Transverse colon (tissue), 4 donors: ENCODE results near the gene ILDR1. TPM values are rescaled to one million over a fixed set of nuclear protein-coding genes. Genes with fewer than 3 reads are reported as not detected.

Experiments
- DNase-seq: peaks from one replicate; pipeline ENCODE4 v3.0.0-alpha.2; 2019
- H3K27ac ChIP-seq, 4 donors: fragments of 200-600 bp; sonication (generic); 2 replicates each; pipeline ENCODE4 v1.5.1; 2016 to 2018; ENCODE audit warnings: inconsistent platforms in 4 of 4
- H3K27me3 ChIP-seq: fragments of 200-600 bp; sonication (generic); 2 replicates; pipeline ENCODE4 v1.5.1; 2017; ENCODE audit warnings: inconsistent platforms
- H3K36me3 ChIP-seq, 4 donors: fragments of 200-600 bp; sonication (generic); 2 replicates each; pipeline ENCODE4 v1.5.1; 2017 to 2019; ENCODE audit warnings: inconsistent platforms in 4 of 4
- H3K4me1 ChIP-seq, 4 donors: fragments of 200-600 bp; sonication (generic); 2 replicates each; pipeline ENCODE4 v1.5.1; 2017 to 2020; ENCODE audit warnings: inconsistent platforms in 4 of 4
- H3K4me3 ChIP-seq, 4 donors: fragments of 200-600 bp; sonication (generic); 1 replicate in 1 of 4; 2 replicates in 3 of 4; pipeline versions ENCODE4 v1.5.1 to v1.6.1; 2017 to 2019; ENCODE audit warnings: inconsistent platforms in 4 of 4
- H3K9me3 ChIP-seq, 2 donors: fragments of 200-600 bp; sonication (generic); 2 replicates each; pipeline ENCODE4 v1.5.1; 2017 to 2019; ENCODE audit warnings: inconsistent platforms in 2 of 2
- CTCF ChIP-seq, 5 experiments: fragments of 200-600 bp in 3 of 5; fragments of 450-650 bp in 2 of 5; sonication (generic) in 3 of 5; IDR thresholded peaks; 1 replicate in 2 of 5; 2 replicates in 3 of 5; pipeline ENCODE4 v1.5.1; 2016 to 2017; ENCODE audit warnings: antibody characterized with exemption in 5 of 5, inconsistent platforms in 3 of 5, mild to moderate bottlenecking in 2 of 5, moderate library complexity in 1 of 5
- EP300 ChIP-seq: sonication (generic); formaldehyde crosslinking; IDR thresholded peaks from one replicate; pipeline ENCODE4 v1.6.1; 2017; ENCODE audit warnings: antibody characterized with exemption, low read depth
- POLR2A ChIP-seq: fragments of 450-650 bp; IDR thresholded peaks from one replicate; pipeline ENCODE4 v1.6.1; 2016; ENCODE audit warnings: antibody characterized with exemption, mild to moderate bottlenecking, moderate library complexity
- POLR2AphosphoS5 ChIP-seq, 3 donors: sonication (generic); formaldehyde crosslinking; IDR thresholded peaks; one replicate each; pipeline ENCODE4 v1.6.1; 2016; ENCODE audit warnings: antibody characterized with exemption in 3 of 3
- WGBS, 2 donors: methylation state at CpG; one replicate each; pipeline ENCODE4 v1.1.5; 2018; ENCODE audit warnings: low coverage in 1 of 2; 5-methylcytosine and 5-hydroxymethylcytosine counted together
- in situ Hi-C, 4 donors: fragments of 200-750 bp; cut with MboI; loops; one replicate each; pipeline versions ENCODE4 v1.15.0 to v1.15.1; 2017; ENCODE audit warnings: low sequenced_read_pairs in 3 of 4, low pct_ligation_motif_present in 1 of 4, low pct_unique_long_range_greater_than_20kb in 1 of 4
- intact Hi-C: fragments of 100-400 bp; cut with DNase I; formaldehyde crosslinking; loops from one replicate; pipeline ENCODE4 v1.15.1; 2023; ENCODE audit warnings: low total_unique reads
- total RNA-seq, 4 donors: library from RNA; depleted of rRNA; stranded (reverse); fragments of >200 nt; gene quantifications; one replicate each; pipeline ENCODE4 v1.1.0, GENCODE V29; 2016

Gene ILDR1
- total RNA-seq, 4 donors from 2014 or later, result 13.8 to 27.7 (median 21.5) TPM

- intact Hi-C loops, result no loop called here
- H3K27me3 ChIP-seq, result no peaks in the 10 kb centered on the region
Observed at GRCh38 chr3:122033023-122033422, 11.0 kb upstream of the ILDR1 start.

GRCh38 chr3:122032531-122032930, 10.5 kb upstream of the ILDR1 start:
- intact Hi-C loops, result no loop called here
- 80 to 88% methylated on average over 1 of the region's 1 CpG for WGBS, 2 donors
- H3K27me3 ChIP-seq, result no peaks in the 10 kb centered on the region

More at GRCh38 chr3:122033023-122033422, 11.0 kb upstream of the ILDR1 start:
- DNase-seq, result no peak
- H3K9me3 ChIP-seq, result peaks cover 9 to 10% of the 10 kb centered on the region in 2 donors
- 50 to 78% methylated on average over 1 of the region's 1 CpG for WGBS, 2 donors
- no peak overlapping the region for H3K4me3 ChIP-seq
- no peaks in the 10 kb centered on the region for H3K36me3 ChIP-seq
- H3K4me1 ChIP-seq, result no peaks in the 10 kb centered on the region
- TF ChIP-seq POLR2A, result no peak
- TF ChIP-seq EP300, result no peak
- TF ChIP-seq CTCF (IDR thresholded peaks at IDR 0.05), result no peak
- no peak for TF ChIP-seq POLR2AphosphoS5 (IDR thresholded peaks at IDR 0.05)
- in situ Hi-C loops, result no loop called here
- H3K27ac ChIP-seq, result no peak overlapping the region

GRCh38 chr3:122031123-122031468, 9.0 kb upstream of the ILDR1 start:
- 57 to 85% methylated on average over 1 of the region's 1 CpG for WGBS, 2 donors
- no peak for DNase-seq
- no peaks in the 10 kb centered on the region for H3K36me3 ChIP-seq
- H3K9me3 ChIP-seq, result no peaks in the 10 kb centered on the region
- in situ Hi-C loops (no loop called here), intact Hi-C loops (no loop called here)
- H3K27ac ChIP-seq, result no peak overlapping the region
- no peaks in the 10 kb centered on the region for H3K27me3 ChIP-seq
- H3K4me3 ChIP-seq, result no peak overlapping the region
- no peaks in the 10 kb centered on the region for H3K4me1 ChIP-seq
- TF ChIP-seq POLR2A, result no peak
- no peak for TF ChIP-seq EP300
- no peak for TF ChIP-seq CTCF (IDR thresholded peaks at IDR 0.05)
- no peak for TF ChIP-seq POLR2AphosphoS5 (IDR thresholded peaks at IDR 0.05)

More at GRCh38 chr3:122032531-122032930, 10.5 kb upstream of the ILDR1 start:
- Histone ChIP-seq H3K36me3 (no peaks in the 10 kb centered on the region), H3K27ac (no peak overlapping the region), H3K4me1 (no peaks in the 10 kb centered on the region), H3K9me3 (peaks cover 9 to 10% of the 10 kb centered on the region in 2 donors), H3K4me3 (no peak overlapping the region)
- in situ Hi-C loops, result no loop called here
- TF ChIP-seq EP300, result no peak
- no peak for TF ChIP-seq POLR2AphosphoS5 (IDR thresholded peaks at IDR 0.05)
- TF ChIP-seq POLR2A, result no peak
- TF ChIP-seq CTCF (IDR thresholded peaks at IDR 0.05), result no peak
- no peak for DNase-seq

GRCh38 chr3:122030381-122031122, 8.5 kb upstream of the ILDR1 start:
- WGBS, 2 donors, result 50 to 83% methylated on average over 3 of the region's 3 CpGs
- Histone ChIP-seq H3K4me3 (no peak overlapping the region), H3K27me3 (no peaks in the 10 kb centered on the region), H3K27ac (no peak overlapping the region), H3K4me1 (no peaks in the 10 kb centered on the region), H3K36me3 (no peaks in the 10 kb centered on the region), H3K9me3 (no peaks in the 10 kb centered on the region)
- DNase-seq, result no peak
- TF ChIP-seq POLR2A, result no peak
- no peak for TF ChIP-seq EP300
- TF ChIP-seq CTCF (IDR thresholded peaks at IDR 0.05), result no peak
- no peak for TF ChIP-seq POLR2AphosphoS5 (IDR thresholded peaks at IDR 0.05)
- intact Hi-C loops (no loop called here), in situ Hi-C loops (no loop called here)
